NCI-H1417 treated with DMSO at 0.1 percent for 48 hours (cell line): ENCODE data around the gene CARM1.
"Not testable (repeated sequence)": the region's sequence is repeated elsewhere in the genome, so short reads cannot be mapped to it uniquely, and the experiment has no call there.

Experiments used
- DNase-seq: peaks from one replicate; lab custom pipeline; 2025; lab: John Stamatoyannopoulos, UW

CARM1 gene

GRCh38 chr19:10870955-10871603 lies at the start of gene CARM1:
CARM1 (plus strand) TSS chr19:10871553; CDS start chr19:10871703, 150 bp downstream.
- DNase-seq = peak; percentile 97

- DNase-seq = no peak
Measured at GRCh38 chr19:10823690-10824089, 47.7 kb upstream of the CARM1 start.

- no peak for DNase-seq
Measured at GRCh38 chr19:10826231-10826630, 45.1 kb upstream of the CARM1 start.

GRCh38 chr19:10826846-10827245 lies 44.5 kb upstream of the CARM1 start:
- DNase-seq = no peak

GRCh38 chr19:10828981-10829821 lies 42.2 kb upstream of the CARM1 start:
- DNase-seq = no peak

- no peak for DNase-seq
Measured at GRCh38 chr19:10829967-10830366, 41.4 kb upstream of the CARM1 start.

GRCh38 chr19:10830370-10830769 lies 41.0 kb upstream of the CARM1 start:
- no peak for DNase-seq

GRCh38 chr19:10830931-10831779 lies 40.2 kb upstream of the CARM1 start:
- DNase-seq = no peak

- DNase-seq = no peak
Measured at GRCh38 chr19:10831987-10832938, 39.1 kb upstream of the CARM1 start.

GRCh38 chr19:10832939-10833296 lies 38.4 kb upstream of the CARM1 start:
- no peak for DNase-seq

GRCh38 chr19:10835089-10835753 lies 36.1 kb upstream of the CARM1 start:
- DNase-seq = no peak

- peak; percentile 96 for DNase-seq
Measured at GRCh38 chr19:10835754-10836478, 35.4 kb upstream of the CARM1 start, which contains the start of gene TMED1. TMED1 (minus strand) TSS chr19:10836212; CDS start chr19:10836191, 21 bp downstream.

GRCh38 chr19:10836479-10837330 lies 34.6 kb upstream of the CARM1 start:
- no peak for DNase-seq

GRCh38 chr19:10837649-10838048 lies 33.7 kb upstream of the CARM1 start:
- not testable (repeated sequence) for DNase-seq

- DNase-seq = no peak
Measured at GRCh38 chr19:10838377-10838776, 33.0 kb upstream of the CARM1 start.

GRCh38 chr19:10839114-10840050 lies 32.0 kb upstream of the CARM1 start:
- no peak for DNase-seq

GRCh38 chr19:10842788-10843187 lies 28.6 kb upstream of the CARM1 start:
- no peak for DNase-seq
